B cell (primary cell): ENCODE results near the gene CUZD1. TPM values are rescaled to one million over a fixed set of nuclear protein-coding genes. Genes with fewer than 3 reads are reported as not detected.

Experiments used
- ATAC-seq: fragments of 200-7000 bp; cut with Tn5 transposase; one replicate; pipeline ENCODE4 v1.10.0; 2021; ENCODE audit warnings: low read depth, mild to moderate bottlenecking, moderate number of reproducible peaks, moderate library complexity
- CTCF ChIA-PET: fragments of 350-600 bp; sonication (Branson Sonifier 250); formaldehyde crosslinking; loops from one replicate; lab custom pipeline; 2021; ENCODE audit warnings: antibody characterized with exemption, inconsistent platforms; lab: Charles Lee
- POLR2A ChIA-PET: fragments of 350-600 bp; sonication (Branson Sonifier 250); formaldehyde crosslinking; loops from one replicate; lab custom pipeline; 2021; ENCODE audit warnings: antibody characterized with exemption; lab: Charles Lee
- DNase-seq: peaks from one replicate; pipeline ENCODE4 v3.0.0; 2013
- H2AFZ ChIP-seq: 2 replicates; pipeline ENCODE4 v1.6.1; 2012; ENCODE audit warnings: mild to moderate bottlenecking, low read depth, low read length; ENCODE audit not compliant: insufficient read depth, poor library complexity, severe bottlenecking
- H3K27ac ChIP-seq, 2 donors: 1 replicate in 1 of 2; 2 replicates in 1 of 2; pipeline ENCODE4 v1.5.1; 2012 to 2013; ENCODE audit warnings: low read length in 2 of 2, mild to moderate bottlenecking in 2 of 2, moderate library complexity in 1 of 2
- H3K27me3 ChIP-seq, 4 experiments: fragments of 200-600 bp in 1 of 4; sonication (generic) in 1 of 4; replicated peaks in 1 of 4; 1 replicate in 2 of 4; 2 replicates in 2 of 4; pipeline versions ENCODE4 v1.6.1 to v1.7.0; 2013 to 2016; ENCODE audit warnings: low read length in 3 of 4, mild to moderate bottlenecking in 2 of 4, mixed read lengths in 1 of 4, moderate library complexity in 1 of 4; ENCODE audit not compliant: insufficient read depth in 4 of 4, control insufficient read depth in 3 of 4; ENCODE audit errors: control extremely low read depth in 1 of 4
- H3K36me3 ChIP-seq, 2 experiments: replicated peaks in 1 of 2; 1 replicate in 1 of 2; 2 replicates in 1 of 2; pipeline versions ENCODE4 v1.6.1 to v1.7.1; 2013; ENCODE audit warnings: low read length in 1 of 2; ENCODE audit not compliant: insufficient read depth in 2 of 2, control insufficient read depth in 1 of 2; ENCODE audit errors: control extremely low read depth in 1 of 2, extremely low read depth in 1 of 2
- H3K4me1 ChIP-seq, 2 donors: fragments of 200-600 bp in 1 of 2; sonication (generic) in 1 of 2; 1 replicate in 1 of 2; 2 replicates in 1 of 2; pipeline versions ENCODE4 v1.5.1 to v1.6.1; 2013 to 2017; ENCODE audit warnings: low read length in 2 of 2; ENCODE audit not compliant: control insufficient read depth in 2 of 2, insufficient read depth in 2 of 2
- H3K4me2 ChIP-seq: replicated peaks from 2 replicates; pipeline ENCODE3; 2012; ENCODE audit warnings: mild to moderate bottlenecking, low read depth, low read length; ENCODE audit not compliant: poor library complexity, severe bottlenecking
- H3K4me3 ChIP-seq, 5 experiments: fragments of 200-600 bp in 1 of 5; sonication (generic) in 1 of 5; 1 replicate in 3 of 5; 2 replicates in 2 of 5; pipeline versions ENCODE4 v1.5.1 to v1.7.0; 2011 to 2016; ENCODE audit warnings: low read length in 4 of 5, mild to moderate bottlenecking in 4 of 5, low read depth in 2 of 5, control low read depth in 1 of 5, moderate library complexity in 1 of 5; ENCODE audit not compliant: insufficient read depth in 1 of 5; ENCODE audit errors: control extremely low read depth in 1 of 5, extremely low read depth in 1 of 5
- H3K79me2 ChIP-seq: fragments of 200-600 bp; sonication (generic); one replicate; pipeline ENCODE4 v1.6.0; 2016; ENCODE audit warnings: low read length; ENCODE audit not compliant: control insufficient read depth, insufficient read depth
- H3K9ac ChIP-seq: fragments of 200-600 bp; sonication (generic); 2 replicates; pipeline ENCODE4 v1.6.1; 2017; ENCODE audit warnings: mild to moderate bottlenecking, low read length, moderate library complexity
- H3K9me3 ChIP-seq, 3 donors: one replicate each; pipeline versions ENCODE4 v1.6.1 to v1.7.1; 2013; ENCODE audit warnings: low read length in 2 of 3; ENCODE audit not compliant: control insufficient read depth in 2 of 3, insufficient read depth in 1 of 3; ENCODE audit errors: control extremely low read depth in 1 of 3
- H4K20me1 ChIP-seq: 2 replicates; pipeline ENCODE4 v1.6.0; 2012; ENCODE audit warnings: mild to moderate bottlenecking, low read length; ENCODE audit not compliant: insufficient read depth, control insufficient read depth, poor library complexity, severe bottlenecking
- H3K27ac Mint-ChIP-seq: one replicate; pipeline ENCODE4 v1.8.0; 2021; ENCODE audit warnings: mixed read lengths
- H3K27me3 Mint-ChIP-seq: one replicate; pipeline ENCODE4 v1.8.0; 2021; ENCODE audit warnings: mixed read lengths
- H3K4me1 Mint-ChIP-seq: one replicate; pipeline ENCODE4 v1.8.0; 2021; ENCODE audit warnings: mixed read lengths
- H3K4me3 Mint-ChIP-seq: one replicate; pipeline ENCODE4 v1.8.0; 2021; ENCODE audit warnings: mixed read lengths
- H3K9me3 Mint-ChIP-seq: one replicate; pipeline ENCODE4 v1.8.0; 2022; ENCODE audit warnings: mixed read lengths; ENCODE audit not compliant: insufficient read depth
- CTCF ChIP-seq: fragments of 200-600 bp; IDR thresholded peaks from one replicate; pipeline ENCODE4 v1.8.0; 2022; ENCODE audit warnings: antibody characterized with exemption, mild to moderate bottlenecking
- EZH2 ChIP-seq: IDR thresholded peaks from 2 replicates; pipeline ENCODE4 v1.6.1; 2012; ENCODE audit warnings: borderline replicate concordance, low read depth, mild to moderate bottlenecking, moderate library complexity, low read length; ENCODE audit not compliant: insufficient read depth, poor library complexity, severe bottlenecking
- WGBS: methylation state at CpG from one replicate; pipeline ENCODE4 v1.1.5; 2013; ENCODE audit warnings: missing lambda C conversion rate; ENCODE audit not compliant: insufficient coverage; 5-methylcytosine and 5-hydroxymethylcytosine counted together
- intact Hi-C: fragments of 100-400 bp; cut with micrococcal nuclease; formaldehyde crosslinking; loops from one replicate; pipeline ENCODE4 v1.10.0; 2022
- polyA plus RNA-seq: library from polyadenylated mRNA; depleted of rRNA; stranded (reverse); fragments of >200 nt; gene quantifications from 2 replicates; pipeline ENCODE4 v1.2.3, GENCODE V29; 2012
- total RNA-seq, 2 donors: library from RNA; stranded (reverse); fragments of 120-200 nt in 1 of 2; gene quantifications; 1 replicate in 1 of 2; 2 replicates in 1 of 2; pipeline versions ENCODE4 v1.2.3 to v1.2.4, GENCODE V29; 2013 to 2022

CUZD1 gene
- total and polyA plus RNA-seq, 2 donors (not counting 1 experiment from before 2014, with no cell fraction given), result 2.1 to 3.3 TPM

DNA sequence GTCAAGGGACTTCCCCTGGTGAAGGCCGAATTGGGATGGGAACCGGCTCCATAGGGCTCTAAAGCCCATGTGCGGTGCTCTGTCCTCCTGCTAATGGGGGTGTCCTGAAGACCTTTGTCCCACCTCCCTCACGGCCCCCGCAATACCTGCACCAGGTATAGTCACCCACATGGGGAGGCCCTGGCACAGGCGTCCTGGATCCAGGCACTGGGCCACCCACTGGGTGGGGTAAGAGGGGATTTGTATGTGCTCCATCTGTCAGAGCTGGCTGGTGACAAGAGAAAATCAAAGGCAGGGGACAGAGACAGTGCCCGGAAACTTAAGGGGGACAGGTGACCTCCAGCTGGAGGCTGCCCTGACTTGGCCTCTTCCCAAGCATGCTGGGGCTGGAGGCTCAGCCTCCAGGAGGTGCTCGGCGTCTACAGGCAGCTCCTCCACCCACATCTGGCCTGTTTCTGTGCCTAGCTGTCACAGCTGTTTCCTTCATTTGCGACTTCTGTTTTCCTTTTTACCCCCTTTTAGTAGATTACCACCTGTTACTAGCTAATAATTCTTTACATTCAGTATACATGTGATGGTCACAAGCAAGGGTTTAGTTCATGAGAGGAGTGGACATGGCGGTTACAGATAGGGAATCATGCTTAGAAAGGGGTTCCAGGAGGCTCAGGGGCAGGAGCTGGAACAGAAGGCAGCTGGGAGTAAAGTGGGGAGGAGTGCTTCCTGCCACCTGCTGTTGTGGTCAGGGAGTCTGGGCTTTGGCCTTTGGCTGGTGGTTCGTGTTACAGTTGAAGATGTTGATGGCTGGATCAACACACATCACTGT, 2.3 kb upstream of the CUZD1 start:
- no peak overlapping the region for H3K27ac Mint-ChIP-seq
- TF ChIP-seq CTCF (no peak), EZH2 (no peak)
- no peak overlapping the region for H3K4me3 Mint-ChIP-seq

DNA sequence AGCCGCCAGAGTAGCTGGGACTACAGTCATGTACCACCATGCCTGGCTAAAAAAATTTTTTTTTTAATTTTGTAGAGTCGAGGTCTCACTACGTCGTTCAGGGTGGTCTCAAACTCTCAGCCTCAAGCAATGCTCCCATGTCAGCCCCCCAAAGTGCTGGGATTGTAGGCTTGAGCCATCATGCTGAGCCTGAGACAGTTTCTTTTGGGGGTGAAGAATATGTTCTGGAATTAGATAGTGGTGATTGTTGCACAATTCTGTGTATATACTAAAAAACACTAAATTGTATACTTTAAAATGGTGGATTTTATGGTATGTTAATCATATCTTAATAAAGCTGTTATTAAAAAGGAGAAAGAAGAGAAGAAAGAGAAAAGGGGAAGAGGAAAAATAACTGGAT, 1.5 kb downstream of the CUZD1 start:
- no peak for DNase-seq
- POLR2A ChIA-PET, result no interaction called here
- H3K9ac ChIP-seq, result no peak overlapping the region
- H3K4me1 ChIP-seq, result no peaks in the 10 kb centered on the region
- H3K27ac Mint-ChIP-seq, result no peak overlapping the region
- peaks cover 6% of the 10 kb centered on the region for H3K4me1 Mint-ChIP-seq
- no peak overlapping the region for H2AFZ ChIP-seq
- no peak overlapping the region for H3K4me3 ChIP-seq
- no peak overlapping the region for H3K4me3 Mint-ChIP-seq
- no peak overlapping the region for H3K4me2 ChIP-seq
- no peaks in the 10 kb centered on the region for H4K20me1 ChIP-seq
- H3K27ac ChIP-seq, result no peak overlapping the region
- H3K27me3 Mint-ChIP-seq, result no peaks in the 10 kb centered on the region
- intact Hi-C loops, result no loop called here
- CTCF ChIA-PET, result no interaction called here
- TF ChIP-seq CTCF, result no peak
- TF ChIP-seq EZH2, result no peak
- no peaks in the 10 kb centered on the region for H3K27me3 ChIP-seq
- no peaks in the 10 kb centered on the region for H3K79me2 ChIP-seq
- H3K9me3 Mint-ChIP-seq, result no peaks in the 10 kb centered on the region
- WGBS, result 100% methylated on average over 1 of the region's 4 CpGs
- H3K9me3 ChIP-seq, result peaks cover 2 to 6% (median 5%) of the 10 kb centered on the region in 3 donors
- peaks cover 0 to 7% of the 10 kb centered on the region in 2 experiments for H3K36me3 ChIP-seq
- ATAC-seq, result no peak

More for the DNA sequence above, 2.3 kb upstream of the CUZD1 start:
- Histone ChIP-seq H3K27ac (no peak overlapping the region), H3K27me3 (no peaks in the 10 kb centered on the region), H3K79me2 (no peaks in the 10 kb centered on the region), H2AFZ (no peak overlapping the region), H3K4me3 (no peak overlapping the region), H3K4me1 (no peaks in the 10 kb centered on the region), H3K36me3 (peaks cover 2 to 7% of the 10 kb centered on the region in 2 experiments), H3K9ac (no peak overlapping the region), H3K4me2 (no peak overlapping the region), H3K9me3 (peaks cover 0 to 5% (median 2%) of the 10 kb centered on the region in 3 donors), H4K20me1 (no peaks in the 10 kb centered on the region)
- Mint-ChIP-seq H3K27me3 (no peaks in the 10 kb centered on the region), H3K9me3 (no peaks in the 10 kb centered on the region), H3K4me1 (peaks cover 6% of the 10 kb centered on the region)
- no peak for DNase-seq
- 42% methylated on average over 7 of the region's 12 CpGs for WGBS
- POLR2A ChIA-PET, result no interaction called here
- ATAC-seq, result no peak
- intact Hi-C loops, result no loop called here
- CTCF ChIA-PET, result no interaction called here
